Germinal center (tissue), 1 donor: Measurements from ENCODE around the gene PRTN3.

Source experiments
- DNase-seq: peaks from one replicate; pipeline ENCODE4 v3.0.0; 2012; ENCODE audit warnings: mixed read lengths, low spot score

PRTN3 gene

DNA sequence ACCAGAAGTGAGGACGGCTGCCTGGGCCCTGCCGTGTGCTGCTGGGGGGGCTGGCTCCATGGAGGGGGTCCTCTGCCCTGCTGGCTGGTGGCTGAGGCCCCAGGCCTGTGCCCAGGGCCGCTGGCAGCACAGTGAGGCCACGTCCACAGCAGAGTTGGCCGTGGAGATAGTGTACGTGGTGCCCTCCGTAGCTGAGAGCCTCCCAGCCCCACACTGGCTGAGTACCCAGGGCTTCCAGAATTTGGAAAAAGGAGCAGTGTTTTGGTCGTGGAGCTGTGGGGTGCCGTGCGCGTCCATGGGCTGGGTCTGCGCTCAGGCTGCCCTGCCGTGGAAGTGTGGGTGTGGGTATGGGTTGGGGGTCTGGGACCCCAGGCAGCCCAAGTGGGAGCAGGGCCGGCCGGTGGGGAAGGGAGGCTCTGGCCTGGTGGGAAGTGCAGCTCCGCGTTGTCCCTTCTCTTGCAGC, 37.7 kb upstream of the PRTN3 start:
- no peak for DNase-seq

DNA sequence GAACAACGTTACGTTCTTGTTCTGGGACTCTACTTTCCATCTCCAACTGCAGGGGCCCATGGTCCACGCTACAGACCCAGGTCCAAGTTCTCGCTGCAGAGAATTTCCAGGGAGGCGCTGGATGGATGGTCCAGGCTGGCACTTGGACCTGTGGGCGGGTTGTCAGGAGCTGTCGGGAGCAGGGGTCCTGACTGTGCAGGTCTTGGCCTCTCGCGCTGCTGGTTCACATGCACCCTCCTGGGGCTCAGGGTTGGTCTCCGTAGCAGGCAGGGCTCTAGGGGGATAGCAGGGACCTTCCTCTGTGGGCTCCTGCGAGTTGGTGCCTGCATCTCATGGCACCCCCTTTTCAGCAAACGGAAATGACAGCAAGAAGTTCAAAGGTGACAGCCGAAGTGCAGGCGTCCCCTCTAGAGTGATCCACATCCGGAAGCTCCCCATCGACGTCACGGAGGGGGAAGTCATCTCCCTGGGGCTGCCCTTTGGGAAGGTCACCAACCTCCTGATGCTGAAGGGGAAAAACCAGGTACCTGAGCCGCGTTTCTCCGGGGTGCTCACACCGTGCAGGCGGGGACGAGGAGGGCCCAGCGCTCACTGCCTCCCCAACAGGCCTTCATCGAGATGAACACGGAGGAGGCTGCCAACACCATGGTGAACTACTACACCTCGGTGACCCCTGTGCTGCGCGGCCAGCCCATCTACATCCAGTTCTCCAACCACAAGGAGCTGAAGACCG, 36.9 kb upstream of the PRTN3 start:
- DNase-seq = no peak

DNA sequence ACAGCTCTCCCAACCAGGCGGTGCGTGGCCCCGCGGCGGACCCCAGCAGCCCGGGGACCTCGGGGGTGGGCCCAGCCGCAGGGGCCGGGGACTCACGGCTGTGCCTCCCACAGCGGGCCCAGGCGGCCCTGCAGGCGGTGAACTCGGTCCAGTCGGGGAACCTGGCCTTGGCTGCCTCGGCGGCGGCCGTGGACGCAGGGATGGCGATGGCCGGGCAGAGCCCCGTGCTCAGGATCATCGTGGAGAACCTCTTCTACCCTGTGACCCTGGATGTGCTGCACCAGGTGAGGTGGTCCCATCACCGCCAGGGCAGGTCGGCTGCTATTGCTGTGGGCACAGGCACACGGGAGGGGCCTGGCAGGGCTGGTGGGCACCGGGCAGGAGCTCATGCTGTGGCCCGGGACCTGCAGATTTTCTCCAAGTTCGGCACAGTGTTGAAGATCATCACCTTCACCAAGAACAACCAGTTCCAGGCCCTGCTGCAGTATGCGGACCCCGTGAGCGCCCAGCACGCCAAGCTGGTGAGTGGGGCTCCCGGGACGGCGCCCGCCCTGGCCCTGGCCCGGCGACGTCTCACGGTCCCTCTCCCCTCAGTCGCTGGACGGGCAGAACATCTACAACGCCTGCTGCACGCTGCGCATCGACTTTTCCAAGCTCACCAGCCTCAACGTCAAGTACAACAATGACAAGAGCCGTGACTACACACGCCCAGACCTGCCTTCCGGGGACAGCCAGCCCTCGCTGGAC, 36.2 kb upstream of the PRTN3 start:
- DNase-seq = no peak

DNA sequence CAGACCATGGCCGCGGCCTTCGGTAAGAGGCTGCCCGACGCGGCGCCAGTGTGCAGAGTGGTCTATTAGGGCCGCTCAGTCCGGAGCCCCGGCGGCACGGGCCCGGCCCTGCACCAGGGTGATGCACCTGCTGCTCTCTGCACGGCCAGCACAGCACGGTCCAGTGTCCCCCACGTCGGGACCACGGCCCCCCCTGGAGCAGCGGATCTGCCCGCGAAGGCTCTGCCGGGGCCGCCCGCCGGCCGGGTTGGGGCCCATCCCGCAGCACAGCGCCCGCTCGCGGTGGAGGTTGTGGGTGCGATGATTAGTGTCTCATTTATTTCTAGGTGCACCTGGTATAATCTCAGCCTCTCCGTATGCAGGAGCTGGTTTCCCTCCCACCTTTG, 35.6 kb upstream of the PRTN3 start:
- no peak for DNase-seq

DNA sequence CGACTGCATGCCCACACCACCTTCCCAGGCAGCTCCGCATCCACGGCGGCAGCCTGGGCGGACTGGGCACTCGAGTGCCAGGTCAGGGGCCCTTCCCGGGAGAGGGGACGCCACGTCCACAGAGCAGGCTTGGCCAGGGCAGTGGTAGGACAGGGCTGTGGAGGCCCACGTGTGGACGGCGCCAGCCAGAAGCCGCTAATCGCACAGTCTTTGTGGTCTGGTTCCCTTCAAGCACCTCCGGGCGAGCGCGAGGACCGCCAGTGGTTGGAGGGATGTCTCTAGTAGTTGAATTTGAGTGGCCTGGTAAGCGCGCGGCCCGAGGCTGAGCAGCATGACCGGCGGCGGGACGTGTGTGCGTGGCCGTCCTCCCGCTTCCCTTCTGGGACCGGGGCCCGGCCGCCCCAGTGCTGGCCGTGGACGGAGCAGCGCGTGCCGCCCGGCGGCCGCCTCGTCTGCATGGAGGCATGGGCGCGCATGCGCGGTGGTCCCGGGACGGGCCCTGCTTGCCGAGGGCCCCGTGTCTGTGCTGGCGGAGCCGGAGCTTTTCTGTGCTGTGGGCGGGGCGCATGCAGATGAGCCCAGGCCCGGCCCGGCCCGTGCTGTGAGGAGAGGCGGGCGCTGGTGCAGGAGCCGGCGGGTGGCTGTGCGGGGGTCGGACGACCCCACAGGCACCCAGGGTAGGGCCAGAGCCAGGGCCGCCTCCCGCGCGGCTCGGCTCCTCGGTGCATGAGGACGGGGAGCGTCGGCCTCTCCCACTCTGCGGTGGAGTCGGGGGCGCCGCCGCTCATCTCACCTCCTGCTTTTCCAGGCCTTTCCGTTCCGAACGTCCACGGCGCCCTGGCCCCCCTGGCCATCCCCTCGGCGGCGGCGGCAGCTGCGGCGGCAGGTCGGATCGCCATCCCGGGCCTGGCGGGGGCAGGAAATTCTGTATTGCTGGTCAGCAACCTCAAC, 34.9 kb upstream of the PRTN3 start:
- no peak for DNase-seq

DNA sequence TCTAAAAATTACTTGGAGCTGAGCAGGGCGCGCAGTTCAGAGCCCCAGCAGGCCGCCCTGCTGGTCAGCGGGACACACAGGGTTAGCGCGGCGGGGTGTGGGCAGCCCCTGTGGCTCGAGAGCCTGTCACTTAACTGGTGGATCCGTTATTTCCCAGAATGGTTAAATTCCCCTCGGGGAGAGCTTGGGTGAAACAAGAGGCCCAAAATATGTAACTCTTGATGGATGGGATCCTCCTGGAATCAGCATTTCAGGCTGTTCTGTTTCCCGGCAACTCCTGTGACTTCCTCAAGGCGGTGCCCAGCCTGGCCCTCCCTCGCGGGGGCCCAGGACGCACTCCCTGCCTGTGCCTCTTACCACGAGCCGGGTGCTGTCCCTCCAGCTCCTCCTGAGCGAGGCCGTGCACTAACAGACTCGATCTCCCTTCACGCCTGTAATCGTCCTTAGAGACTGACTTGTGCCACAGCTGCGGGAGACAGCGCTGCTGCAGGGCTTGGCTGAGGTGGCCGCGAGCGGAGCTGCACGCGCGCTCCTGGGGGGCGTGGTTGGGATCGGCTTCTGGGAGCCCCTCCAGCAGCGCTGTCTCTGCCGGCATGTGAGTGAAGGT, 33.9 kb upstream of the PRTN3 start:
- DNase-seq = no peak

DNA sequence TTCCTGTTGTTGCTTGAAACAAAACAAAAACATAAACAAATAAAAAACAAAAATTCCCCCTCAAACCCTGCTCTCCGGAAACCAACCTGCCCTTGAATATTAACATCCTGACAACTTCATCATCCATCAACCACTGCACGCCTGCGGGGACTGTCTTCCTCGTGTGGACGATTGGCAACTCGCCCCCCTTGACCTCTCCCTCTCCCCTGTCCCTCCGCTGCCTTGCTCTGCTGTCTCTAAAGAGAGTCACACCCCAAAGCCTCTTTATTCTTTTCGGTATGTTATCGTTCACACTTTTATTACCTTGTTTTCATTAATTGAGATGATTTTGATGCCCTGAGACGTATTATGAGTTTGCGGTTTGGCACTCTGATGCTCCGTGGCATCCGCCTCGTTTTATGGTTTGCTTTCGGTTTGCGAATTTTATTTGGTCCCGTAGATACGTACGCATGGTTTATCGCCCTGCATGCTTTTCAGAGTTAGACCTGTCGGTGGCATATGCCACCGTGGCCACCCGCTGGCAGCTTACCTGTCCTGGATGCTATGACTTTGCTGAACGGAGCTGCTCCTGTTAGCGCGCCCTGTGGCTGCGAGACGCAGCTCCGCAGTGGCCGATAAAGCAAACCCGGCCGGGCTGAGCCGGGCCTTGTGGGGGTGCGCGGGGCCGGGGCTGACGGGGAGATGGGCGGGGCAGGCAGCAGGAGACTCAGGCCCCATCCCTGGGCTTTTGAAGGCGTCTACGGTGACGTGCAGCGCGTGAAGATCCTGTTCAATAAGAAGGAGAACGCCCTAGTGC, 33.0 kb upstream of the PRTN3 start:
- no peak for DNase-seq

DNA sequence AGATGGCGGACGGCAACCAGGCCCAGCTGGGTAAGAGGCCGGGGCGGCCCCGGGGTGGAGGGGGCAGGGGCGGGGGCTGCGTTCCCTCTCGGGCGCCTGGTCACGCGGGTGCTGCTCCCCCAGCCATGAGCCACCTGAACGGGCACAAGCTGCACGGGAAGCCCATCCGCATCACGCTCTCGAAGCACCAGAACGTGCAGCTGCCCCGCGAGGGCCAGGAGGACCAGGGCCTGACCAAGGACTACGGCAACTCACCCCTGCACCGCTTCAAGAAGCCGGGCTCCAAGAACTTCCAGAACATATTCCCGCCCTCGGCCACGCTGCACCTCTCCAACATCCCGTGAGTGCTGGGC, 32.4 kb upstream of the PRTN3 start:
- no peak for DNase-seq

DNA sequence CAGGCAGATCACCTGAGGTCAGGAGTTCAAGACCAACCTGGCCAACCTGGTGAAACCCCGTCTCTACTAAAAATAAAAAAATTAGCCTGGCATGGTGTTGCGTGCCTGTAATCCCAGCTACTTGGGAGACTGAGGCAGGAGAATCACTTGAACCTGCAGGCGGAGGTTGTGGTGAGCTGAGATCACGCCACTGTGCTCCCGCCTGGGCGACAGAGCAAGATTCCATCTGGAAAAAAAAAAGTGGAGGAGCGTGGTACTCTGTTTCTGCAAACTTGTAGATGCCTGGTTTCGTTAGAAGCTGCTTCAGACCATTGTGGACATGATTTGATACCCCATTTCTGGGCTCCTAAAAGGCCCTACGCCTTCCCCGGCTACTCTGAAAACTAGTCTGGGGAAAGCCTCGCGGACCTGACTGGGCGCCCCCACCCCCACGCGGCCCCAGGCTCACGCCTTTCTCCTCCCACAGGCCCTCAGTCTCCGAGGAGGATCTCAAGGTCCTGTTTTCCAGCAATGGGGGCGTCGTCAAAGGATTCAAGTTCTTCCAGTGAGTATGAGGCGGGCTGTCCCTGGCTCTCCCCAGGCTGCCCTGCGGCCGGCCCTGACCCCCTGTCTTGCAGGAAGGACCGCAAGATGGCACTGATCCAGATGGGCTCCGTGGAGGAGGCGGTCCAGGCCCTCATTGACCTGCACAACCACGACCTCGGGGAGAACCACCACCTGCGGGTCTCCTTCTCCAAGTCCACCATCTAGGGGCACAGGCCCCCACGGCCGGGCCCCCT, 30.5 kb upstream of the PRTN3 start:
- no peak for DNase-seq

DNA sequence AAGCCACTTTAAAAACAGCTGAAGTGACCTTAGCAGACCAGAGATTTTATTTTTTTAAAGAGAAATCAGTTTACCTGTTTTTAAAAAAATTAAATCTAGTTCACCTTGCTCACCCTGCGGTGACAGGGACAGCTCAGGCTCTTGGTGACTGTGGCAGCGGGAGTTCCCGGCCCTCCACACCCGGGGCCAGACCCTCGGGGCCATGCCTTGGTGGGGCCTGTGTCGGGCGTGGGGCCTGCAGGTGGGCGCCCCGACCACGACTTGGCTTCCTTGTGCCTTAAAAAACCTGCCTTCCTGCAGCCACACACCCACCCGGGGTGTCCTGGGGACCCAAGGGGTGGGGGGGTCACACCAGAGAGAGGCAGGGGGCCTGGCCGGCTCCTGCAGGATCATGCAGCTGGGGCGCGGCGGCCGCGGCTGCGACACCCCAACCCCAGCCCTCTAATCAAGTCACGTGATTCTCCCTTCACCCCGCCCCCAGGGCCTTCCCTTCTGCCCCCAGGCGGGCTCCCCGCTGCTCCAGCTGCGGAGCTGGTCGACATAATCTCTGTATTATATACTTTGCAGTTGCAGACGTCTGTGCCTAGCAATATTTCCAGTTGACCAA, 29.8 kb upstream of the PRTN3 start:
- DNase-seq = no peak

DNA sequence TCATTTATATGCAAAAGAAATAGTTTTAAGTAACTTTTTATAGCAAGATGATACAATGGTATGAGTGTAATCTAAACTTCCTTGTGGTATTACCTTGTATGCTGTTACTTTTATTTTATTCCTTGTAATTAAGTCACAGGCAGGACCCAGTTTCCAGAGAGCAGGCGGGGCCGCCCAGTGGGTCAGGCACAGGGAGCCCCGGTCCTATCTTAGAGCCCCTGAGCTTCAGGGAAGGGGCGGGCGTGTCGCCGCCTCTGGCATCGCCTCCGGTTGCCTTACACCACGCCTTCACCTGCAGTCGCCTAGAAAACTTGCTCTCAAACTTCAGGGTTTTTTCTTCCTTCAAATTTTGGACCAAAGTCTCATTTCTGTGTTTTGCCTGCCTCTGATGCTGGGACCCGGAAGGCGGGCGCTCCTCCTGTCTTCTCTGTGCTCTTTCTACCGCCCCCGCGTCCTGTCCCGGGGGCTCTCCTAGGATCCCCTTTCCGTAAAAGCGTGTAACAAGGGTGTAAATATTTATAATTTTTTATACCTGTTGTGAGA, 29.2 kb upstream of the PRTN3 start:
- no peak for DNase-seq

DNA sequence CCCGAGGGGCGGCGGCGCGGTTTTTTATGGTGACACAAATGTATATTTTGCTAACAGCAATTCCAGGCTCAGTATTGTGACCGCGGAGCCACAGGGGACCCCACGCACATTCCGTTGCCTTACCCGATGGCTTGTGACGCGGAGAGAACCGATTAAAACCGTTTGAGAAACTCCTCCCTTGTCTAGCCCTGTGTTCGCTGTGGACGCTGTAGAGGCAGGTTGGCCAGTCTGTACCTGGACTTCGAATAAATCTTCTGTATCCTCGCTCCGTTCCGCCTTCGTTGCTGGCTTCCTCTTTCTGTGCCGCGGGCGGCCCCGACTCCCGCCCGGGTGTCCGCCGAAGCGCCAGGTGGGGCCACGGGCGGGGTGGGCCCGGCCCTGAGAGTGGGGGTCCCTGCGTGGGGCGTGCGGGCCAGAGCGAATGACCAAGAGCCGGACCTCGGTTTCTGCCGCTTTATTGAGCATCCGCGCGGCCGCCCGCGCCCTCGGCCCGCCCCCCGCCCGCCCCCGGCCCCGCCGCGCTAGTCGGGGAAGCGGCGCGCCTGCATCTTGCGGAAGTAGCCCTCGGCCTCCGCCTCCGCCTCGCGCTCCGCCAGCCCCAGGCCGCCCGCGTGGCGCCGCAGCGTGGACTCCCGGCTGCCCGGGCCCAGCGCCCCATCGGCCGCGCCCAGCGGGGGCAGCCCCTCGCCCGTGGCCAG, 28.6 kb upstream of the PRTN3 start:
- DNase-seq = no peak

DNA sequence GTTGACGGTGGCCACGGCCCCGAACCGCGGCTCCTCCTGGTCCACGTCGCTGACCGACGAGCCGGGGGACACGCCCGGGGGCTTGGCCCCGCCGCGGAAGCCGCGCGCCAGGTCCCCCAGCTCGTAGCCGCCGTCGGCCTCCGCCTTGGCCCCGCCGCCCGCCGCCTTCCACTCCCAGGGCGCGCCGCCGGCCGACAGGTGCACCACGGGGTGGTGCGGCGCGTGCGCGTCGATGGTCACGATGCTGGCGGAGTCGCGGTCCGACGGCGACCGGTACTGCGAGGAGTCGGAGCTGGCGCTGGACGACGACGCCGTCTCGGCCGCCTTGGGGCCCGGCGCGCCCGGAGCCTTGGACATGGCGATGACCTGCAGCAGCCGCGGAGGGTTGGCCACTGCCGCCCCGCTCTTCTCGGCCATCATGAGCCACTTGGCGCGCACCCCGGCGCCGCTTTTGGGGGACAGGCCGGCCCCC, 28.0 kb upstream of the PRTN3 start:
- DNase-seq = no peak

DNA sequence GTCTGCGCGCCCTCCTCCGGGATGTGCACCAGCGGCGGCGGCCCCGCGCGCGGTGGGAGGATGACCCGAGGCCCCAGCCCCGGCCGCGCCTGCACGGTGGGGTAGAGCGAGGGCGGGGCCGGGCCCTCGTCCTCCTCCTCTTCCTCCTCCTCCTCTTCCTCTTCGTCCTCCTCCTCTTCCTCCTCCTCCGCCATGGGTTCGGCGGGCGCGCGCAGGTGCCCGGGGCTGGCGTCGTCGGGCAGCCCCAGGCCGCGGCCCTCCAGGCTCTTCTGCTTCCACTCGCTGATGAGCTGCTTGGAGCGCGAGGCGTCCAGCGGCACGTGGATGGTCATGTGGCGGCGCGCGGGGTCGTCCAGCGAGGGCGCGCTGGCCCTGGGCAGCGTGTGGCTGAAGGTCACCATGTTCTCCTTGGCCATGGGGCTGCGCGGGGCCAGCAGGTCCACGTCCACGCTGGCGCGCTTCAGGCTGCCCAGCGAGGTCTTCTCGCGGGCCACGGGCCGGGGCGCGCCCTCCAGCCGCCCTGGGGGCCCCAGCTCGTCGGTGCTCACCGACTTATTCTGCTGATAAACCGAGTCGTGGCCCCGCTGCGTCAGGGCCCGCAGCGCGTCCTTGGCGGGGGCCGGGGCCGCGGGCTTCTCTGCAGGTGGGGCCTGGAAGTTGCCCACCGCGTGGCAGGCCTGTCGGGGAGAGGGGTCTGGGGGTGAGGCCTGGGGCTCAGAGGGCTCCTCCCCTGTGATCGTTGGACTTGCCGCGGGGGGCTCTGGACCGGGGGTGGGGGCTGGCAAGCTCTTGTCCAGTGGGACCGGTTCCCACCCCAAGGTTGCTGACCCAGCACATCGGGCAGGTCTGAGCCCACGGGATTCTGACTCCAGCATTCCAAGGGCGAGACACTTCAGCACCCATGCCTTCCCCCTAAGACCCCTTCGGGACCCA, 27.3 kb upstream of the PRTN3 start:
- no peak for DNase-seq

DNA sequence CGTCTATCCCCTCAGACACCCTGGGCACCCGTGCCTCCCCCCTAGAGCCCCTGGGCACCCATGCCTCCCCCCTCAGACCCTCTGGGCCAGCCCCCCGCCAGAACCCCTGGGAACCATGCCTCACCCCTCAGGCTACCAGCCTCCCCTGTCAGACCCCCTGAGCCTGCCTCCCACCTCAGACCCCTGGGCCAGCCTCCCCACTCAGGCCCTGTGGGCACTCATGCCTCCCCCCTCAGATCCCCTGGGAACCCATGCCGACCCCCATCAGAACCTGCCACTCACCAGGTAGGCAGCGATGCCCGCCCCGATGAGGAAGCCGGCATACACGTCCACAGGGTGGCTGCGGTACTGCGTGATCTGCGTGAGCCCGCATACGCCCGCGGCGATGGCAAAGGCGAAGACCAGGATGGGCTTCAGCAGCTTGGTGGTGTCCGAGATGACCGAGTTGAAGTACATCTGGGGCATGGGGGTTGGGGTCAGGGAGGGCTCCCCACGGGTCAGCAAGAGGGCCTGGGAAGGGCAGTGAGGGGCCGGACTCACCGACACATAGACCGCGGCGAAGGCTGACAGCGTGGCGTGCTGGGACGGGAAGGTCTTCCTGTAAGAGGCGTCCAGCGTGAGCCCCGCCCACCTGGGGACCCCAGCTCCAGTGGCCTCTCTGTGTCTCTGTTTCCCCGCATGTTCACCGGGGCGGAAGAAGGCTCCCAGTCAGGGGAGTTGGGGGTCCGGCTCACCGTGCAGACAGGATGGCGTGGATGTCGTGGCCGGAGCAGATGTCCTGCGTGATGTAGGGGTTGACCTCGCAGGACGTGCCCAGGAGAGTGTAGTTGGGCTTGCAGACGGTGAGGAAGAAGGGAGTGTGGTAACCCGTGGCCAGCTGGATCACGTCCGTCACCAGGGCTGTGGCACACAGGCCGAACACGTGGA, 26.4 kb upstream of the PRTN3 start:
- DNase-seq = no peak

DNA sequence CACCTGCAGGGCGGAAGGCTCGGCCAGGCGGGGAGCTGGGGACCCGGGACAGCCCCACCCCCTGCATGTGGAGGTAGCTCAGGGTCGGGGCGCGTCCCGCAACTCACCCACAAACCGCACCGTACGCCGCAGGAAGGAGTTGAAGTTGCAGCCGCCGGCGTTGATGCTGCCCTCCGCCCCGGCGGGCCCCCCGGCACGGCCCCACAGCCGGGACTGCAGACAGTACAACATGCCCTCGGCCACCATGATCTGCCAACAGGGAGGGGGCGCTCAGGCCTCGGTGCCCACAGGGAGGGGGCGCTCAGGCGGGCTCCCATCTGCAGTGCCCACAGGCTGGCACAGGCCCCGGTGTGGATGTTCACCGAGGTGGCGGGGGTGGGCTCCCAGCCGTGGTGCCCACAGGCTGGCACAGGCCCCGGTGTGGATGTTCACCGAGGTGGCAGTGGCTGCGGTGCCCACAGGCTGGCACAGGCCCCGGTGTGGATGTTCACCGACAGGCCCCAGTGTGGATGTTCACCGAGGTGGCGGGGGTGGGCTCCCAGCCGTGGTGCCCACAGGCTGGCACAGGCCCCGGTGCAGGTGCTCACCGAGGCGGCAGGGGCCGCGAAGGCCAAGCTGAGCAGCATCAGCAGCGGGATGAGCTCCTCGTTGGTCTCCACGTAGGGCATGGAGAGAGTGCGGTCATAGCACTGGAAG, 25.6 kb upstream of the PRTN3 start:
- no peak for DNase-seq
